GM18909 (cell line): ENCODE data around the gene ELMOD1.

Source experiments
- ATAC-seq: cut with Tn5 transposase; IDR thresholded peaks from one replicate; pipeline ENCODE4 v1.9.1; 2021; ENCODE audit warnings: mild to moderate bottlenecking; ENCODE audit not compliant: unreplicated experiment, poor library complexity

ELMOD1 gene

DNA sequence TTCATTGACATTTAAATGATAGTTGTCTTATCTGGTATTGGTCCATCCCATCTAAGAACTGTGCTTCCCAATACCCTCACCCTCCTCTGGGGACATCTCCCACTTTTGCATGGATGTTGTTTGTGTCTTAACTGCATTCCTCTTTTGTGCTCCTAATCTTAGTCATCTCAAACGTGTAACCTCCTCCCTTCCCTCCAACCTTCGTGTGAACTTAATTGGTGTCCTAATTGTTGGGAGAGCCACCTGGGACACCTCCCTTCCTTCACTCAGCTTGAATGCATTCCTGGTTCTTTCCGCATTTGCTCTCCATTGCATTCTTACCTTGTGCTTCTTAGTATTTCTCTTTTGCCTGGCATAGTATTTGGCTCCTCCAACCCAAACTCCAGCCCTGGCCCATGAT, 9.8 kb upstream of the ELMOD1 start:
- ATAC-seq, result no peak

DNA sequence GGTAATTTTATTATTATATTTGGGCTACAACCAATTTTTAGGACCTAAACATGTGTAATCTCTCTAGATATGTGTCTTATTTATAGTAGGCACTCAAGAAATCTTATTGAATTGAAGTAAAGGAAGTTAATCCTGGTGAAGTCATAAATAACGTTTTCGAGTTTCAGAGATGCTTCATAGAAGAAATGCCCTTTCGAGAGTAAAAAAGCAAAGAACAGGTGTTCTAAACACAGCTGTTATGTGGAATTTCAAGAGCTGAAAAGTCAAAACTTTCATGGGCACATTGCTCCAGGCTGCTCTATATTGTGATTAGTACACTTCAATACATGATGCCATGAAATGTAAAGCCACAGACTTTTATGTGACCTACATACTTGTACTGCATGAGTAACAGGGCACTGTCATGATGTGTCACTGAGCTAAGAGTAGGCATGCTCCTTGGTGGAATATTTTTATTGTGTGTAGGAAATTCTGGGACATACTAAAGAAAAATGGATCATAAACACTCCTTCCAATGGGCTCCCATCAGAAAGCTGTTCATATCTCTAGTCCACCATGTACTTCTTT, 7.2 kb upstream of the ELMOD1 start:
- ATAC-seq, result no peak

DNA sequence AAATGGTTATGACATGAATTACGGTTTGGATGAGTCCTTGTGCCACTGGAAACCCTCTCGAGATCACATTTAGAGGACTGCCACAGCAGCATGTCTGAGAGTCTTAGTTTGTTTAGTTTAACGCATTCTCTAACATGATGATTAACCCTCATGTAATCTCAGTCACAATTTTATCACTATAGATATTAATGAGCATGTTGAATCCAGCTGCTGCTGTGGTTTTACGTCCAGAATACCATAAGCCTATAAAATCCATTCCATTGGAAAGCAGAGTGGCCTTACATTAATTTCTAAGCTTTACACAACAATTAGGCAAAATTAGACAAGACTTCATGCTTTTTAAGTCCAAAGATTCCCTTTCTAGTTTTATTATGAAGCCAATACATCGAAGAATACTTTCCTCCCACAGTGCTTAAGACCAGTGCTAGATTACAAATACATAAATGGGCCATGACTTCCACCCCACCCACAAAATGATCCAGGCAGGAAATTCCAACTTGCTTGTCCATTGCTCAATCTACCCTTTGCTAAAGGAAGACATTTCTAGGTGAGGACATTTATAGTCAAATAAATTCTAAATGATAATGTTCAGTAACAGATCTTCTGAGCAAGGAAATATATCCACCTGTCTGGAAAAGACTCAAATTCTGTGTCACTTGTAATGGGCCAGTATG, 3.5 kb upstream of the ELMOD1 start:
- no peak for ATAC-seq

DNA sequence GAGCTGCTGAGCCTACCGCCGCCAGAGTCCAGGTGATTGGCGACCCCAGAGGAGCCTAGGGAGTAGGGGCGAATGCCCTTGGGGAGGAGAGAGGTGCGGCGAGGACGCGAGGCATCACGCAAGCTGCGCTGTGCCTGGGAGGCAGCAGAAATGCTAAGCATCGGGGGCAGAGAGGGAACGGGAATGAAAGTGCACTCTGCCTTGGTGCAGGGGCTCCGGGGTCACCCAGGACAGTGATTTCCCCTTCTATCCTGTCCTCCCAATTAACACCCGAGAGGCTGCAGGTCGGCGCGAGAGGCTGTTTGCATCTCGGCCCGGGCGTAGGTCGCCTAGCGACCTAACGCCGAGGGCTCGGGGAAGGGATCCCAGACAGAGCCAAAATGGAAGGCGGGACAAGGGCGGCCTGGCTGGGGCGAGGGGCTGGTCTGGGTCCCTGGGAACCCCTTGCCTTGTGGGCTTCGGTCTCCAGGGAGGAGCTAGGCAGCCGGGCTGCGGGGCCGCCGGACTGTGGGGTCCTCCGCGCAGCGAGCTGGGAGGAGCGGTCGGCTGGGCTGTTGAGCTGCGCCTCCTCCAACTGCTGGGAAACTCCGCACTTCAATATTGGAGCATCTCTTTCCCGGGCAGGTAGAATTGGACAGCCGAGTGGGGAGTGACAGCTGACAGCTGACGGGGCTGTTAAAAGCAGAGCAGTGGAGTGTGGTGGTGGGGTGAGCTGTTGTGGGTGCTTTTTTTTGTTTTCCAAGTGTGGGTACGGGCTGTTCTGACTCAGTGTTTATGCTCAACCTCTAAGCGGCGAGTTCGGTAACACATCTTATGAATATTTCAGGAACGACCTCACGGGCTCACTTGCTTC, 657 bp downstream of the ELMOD1 start:
- peak; percentile 46 for ATAC-seq

DNA sequence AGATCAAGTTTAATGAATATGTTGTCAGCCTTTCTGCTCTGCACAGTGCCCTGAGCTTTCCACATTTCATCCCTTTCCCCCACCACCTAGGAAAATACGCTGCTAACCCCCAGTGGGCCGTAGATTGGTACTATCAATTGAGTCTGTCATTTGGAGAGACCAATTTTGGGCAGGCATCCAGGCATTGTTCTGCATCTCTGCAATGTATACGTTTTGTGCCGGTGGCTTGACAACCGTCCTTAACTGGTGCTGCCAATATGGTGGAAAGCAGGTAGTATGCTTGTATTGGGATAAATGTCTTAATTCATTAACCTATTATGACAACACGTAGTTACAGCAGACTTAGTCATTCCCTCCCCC, 1.3 kb downstream of the ELMOD1 start:
- no peak for ATAC-seq

DNA sequence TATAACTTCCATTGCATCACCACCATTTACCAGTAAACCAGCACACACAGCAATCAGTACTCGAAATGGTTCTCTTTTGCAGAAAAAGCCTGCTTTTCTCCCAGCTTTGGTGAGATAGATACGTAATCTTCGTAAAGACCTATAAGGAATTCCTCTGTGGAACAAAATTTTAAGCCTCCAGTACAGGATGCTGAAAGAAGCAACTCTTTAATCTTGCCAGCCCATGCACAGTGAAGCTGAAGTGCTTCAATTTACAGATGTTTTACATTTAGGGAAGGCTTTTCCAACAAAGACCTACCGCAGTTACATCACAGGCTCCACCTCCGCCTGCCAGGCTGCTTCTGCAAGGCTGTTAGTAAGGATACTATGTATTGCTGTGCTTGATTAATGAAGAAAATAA, 1.9 kb downstream of the ELMOD1 start:
- ATAC-seq, result no peak

DNA sequence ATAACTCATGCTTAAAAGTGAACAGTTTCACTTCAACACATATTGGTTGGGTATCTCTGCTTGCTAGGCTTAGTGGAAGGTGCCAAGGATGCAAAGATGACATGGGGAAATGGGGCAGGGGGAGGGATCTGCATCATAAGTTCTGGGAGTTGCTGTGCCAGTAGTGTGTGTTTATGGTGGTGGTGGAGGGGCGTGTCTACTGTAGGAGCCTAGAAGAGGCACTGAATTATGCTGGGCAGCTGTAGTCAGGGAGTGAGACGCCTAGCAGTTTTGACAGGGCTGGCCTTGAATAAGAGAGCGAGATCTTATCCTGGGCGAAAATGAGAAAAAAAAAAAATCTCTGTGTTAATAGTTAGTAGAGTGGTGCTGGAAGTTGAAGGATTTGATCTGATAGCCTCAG, 3.0 kb downstream of the ELMOD1 start:
- no peak for ATAC-seq

DNA sequence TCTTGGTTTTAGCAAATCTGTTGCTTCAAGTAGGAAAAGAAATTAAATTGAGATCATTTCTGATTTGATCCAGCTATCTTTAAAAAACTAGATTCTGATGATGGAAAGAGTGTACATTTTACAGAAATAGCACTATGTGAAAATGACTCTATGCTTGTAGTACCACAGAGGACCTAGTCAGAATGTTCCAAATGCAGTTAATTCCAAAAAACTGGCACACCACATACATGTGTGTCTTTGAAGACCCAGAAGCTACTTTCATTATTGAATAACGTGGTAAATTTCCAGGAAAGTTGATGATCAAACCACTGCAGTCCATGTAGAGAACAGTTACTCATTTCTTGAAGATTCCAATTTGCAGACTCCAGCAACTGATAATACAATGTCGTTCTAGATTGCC, 3.8 kb downstream of the ELMOD1 start:
- ATAC-seq, result no peak

DNA sequence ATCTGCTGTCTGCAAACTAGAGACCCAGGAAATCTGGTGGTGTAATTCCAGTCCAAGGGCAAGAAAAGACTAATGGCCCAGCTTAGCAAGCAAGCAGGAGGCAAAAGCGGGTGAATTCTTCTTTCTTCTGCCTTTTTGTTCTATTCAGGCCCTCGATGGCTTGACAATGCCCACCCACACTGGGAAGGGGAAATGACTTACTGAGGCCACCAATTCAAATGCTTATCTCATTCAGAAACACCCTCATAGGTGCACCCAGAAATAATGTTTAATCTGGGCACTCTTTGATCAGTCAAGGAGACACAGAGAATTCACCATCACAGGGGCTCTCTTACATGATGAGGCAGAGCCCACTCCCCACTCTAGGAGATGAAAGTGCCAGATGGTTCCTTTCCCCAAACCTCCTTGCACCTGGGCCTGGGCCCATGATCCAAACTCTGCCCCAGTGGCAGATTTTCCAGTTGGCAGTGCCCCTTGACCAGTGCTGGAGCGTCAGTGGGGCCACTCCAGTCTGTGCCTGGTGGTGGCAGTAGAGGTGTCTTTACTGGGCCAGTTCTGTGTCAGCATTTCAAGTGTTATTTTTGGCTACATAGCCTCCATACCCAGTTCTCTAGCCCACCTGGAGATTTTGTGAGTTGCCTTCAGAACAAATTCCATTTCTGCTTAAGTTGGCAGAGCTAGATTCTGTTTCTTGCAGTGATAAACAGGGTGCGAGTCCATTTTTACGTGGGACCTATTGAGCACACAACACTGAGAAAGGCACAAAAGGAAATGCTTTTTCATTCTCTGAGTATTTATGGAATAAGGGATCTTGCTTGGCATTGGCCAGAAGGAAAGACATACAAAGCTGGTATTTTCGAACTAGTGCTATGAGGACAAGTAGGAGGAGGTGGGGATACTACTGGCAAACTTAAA, 7.5 kb downstream of the ELMOD1 start:
- peak; percentile 65 for ATAC-seq

DNA sequence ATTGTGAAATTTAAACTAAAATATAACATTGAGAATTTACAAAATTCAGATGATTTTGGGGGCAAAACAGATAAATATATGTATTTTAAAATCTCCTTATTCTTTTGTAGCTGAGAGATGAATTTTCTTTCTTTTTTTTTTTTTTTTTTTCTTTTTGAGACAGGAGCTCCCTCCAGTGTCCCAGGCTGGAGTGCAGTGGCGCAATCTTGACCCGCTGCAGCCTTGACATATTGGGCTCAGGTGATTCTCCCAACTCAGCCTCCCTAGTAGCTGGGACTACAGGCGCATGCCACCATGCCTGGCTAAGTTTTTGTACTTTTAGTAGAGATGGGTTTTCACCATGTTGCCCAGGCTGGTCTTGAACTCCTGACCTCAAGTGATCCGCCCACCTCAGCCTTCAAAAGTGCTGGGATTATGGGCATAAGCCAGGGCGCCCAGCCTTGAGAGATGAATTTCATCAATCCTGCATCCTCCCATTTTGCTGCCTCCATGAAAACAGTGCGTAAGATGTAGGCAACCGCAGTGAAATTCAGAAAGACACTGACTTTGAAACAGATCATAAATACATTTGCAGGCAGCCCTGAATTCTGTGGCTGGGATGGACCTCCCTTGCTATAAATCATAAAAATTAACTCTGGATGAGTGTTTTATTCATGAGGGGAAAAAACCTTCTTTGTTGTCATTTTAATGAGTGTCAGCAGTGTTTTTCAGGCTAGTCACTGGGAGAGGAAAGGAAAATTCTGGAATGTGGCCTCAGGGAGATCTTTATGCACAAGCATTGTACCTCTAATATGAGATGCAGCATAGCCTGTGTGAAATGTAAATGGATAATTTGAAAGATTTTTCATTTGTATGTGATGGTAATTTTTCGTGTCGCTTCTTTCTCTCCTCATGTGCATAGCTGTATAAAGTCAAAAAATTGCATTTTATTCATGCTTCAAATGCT, 14.4 kb downstream of the ELMOD1 start:
- ATAC-seq, result no peak

DNA sequence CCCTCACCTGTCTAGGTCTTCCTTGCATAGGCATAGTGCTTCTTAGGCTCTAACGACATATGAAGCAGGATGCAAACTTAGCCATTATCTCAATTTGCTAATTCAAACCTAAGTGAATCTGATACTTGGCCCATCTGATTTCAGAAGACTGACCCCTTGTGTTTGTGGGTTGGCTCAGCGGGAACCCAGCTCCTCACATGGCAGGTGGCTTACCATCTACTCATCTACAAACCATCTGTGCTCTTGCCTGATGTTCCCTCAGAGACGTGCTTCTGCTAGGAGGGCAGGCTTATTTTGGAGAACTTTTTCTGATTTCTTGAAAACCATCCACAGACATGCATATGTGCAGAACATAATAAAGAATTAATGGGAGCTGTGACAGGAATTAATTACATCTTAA, 15.2 kb downstream of the ELMOD1 start:
- ATAC-seq, result no peak

DNA sequence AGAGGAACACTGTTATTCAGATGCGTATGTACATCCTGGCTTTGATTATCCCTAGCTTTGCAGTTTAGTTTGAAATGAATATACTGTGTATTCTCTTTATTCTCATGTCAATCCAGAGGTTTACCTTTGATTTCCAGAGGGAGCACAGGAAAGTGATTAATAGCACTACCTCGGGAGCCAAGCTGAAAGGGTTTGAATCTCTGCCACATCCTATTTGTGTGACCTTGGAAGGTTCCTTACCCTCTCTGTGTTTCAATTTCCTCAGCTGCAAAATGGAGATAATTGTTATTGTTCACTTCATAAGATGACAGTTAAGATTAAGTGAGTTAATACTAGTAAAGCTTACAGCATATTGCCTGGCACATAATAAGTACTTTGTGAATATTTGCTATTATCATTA, 17.9 kb downstream of the ELMOD1 start:
- no peak for ATAC-seq

DNA sequence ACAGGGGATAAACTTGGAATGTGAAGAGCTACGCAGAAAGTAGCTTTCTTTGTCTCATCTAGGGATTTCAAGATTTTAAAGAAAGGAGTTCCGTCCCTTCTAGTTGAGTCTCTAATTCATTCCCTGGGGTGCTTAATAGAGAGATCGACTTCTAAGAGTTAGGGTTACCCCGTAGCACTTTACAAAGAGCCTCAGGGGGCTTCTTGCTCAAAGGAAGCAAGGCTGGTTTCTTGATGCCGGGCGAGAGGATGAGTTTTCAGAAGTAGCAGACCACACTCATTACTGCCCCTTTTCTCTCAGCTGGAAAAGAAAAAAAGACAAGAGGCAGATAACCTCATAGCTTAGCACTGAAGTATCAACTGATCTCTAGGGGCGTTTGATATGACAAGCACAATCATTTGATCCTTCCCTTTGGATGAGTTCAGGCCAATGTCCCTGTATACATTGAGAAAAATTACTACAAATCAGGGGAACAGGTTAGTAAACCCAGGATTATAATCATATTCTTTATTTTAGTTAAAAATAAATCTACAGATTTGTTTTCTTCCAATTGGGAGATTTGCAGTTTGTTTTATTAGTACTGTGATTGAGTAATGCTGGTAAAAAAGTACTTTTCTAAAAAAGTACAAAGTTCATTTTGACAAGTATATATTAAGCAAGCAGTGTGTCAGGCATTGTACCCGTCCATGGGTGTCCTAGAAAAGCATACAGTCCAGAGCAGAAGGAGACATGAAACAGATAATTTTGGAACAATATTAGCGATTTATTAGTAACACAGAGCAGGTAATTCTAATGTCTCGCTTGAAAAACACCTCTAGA, 18.7 kb downstream of the ELMOD1 start:
- ATAC-seq, result no peak

DNA sequence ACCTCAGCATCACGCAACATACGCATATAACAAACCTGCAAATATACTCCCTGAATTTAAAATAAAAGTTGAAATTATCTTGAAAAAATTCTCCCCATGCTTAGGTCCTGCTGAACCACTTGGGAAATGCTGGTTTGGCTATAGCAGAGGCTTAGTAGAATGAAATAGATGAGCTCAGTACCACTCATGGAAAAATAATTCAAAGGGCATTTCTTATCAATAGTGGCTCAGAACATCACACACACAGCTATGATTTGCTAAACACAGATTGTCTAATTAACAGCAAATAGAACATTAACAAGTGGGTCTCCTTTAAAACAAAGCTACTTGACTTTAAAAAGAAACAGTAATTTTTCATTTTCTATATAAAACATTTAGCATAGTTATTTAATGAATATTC, 21.5 kb downstream of the ELMOD1 start:
- no peak for ATAC-seq

DNA sequence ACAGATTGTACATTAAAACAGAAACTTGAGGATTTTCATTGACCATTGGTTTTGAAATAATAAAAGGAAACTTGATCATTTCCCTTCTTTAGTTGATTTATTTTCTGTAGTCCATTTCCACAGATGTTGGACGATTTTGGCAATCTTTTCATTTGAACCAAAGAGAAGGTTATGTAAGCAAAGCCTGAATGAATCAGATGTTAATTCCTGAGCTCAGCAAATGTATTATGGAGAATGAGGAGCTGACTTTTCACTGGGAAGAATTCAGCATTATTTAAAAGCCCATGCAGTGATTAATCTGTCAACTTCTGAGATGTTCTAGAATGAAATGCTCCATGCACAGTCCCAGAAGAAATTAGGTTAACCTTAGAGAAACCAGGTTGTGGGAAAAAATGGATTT, 29.0 kb downstream of the ELMOD1 start:
- ATAC-seq, result no peak

DNA sequence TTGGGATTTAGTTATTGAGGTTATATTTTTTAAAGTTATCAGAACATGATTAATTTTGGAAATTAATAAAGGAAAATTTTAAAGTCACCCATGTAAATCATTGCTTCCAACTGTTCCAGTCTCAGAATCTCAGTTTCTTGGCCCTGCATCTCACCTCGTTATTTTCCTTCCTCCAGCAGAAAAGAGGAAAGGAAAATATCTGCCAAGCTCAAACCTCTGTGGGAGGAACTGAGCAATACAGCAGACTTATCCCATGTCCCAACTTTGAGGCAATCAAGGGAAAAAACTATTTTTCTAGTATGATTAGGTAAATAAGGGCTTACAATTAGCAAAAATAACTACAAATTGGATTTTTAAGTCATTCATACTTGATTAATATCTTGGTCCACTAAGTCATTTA, 30.1 kb downstream of the ELMOD1 start:
- ATAC-seq, result no peak

DNA sequence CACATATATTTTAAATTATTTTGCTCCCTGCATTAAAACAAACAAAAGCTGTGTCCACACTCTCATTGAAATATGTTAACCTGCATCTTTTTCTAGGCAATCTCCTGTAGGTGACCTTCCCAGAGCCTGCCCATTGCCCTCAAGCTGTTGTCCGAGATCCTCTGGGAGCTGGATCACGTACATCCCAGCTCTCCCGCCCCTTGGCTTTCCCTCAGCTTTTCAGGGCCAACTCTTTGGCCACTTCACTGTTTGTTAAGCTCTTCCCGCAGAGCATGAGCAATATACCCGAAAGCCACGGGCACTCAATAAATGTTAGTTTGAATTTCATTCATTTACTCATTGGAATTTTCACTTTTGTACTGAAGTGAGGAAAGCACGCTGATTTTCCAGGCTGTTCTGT, 32.2 kb downstream of the ELMOD1 start:
- no peak for ATAC-seq

DNA sequence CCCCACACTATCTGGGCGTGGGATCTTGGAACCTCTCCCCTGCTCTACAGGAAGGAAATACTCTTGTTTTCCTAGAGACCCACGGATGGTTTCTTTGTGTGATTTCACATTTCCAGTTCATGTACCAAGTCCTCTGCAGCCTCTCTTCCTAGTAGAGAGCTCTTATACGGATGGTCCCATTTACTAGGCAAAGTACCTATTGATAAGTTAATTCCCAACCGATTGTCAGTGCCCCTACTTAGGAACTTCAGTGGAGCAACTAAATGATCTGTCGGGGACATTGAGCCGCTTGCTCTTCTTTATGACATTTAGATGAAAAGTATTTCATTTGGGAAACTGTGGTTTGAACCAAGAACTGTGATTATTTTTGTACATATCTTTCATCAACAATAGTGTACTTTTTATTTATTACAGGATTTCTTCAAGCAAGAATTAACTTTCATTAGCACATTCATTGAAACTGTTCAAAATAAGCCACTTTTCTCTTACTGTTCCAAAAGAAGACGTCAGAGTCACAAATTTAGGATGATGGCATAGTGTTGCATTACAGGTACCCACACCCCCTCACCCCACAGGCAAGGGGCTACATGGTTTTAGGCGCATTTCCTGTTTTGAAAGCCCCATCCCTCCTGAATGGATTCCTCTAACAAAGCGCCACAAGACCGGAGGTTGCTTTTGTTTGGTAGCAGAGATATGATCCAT, 34.2 kb downstream of the ELMOD1 start:
- ATAC-seq, result no peak
